ENCODE measurements around the gene TERT.

- TF ChIP-seq POLR2A (IDR thresholded peaks at IDR 0.05) (no peak), CTCF (IDR thresholded peaks at IDR 0.05) (no peak)
Observed at GRCh38 chr5:1212271-1212670, 82.6 kb downstream of the TERT start.

Measured in gastroesophageal sphincter (tissue), 3 donors.